A172 (cell line): ENCODE measurements around the gene FGF22. TPM values are rescaled to one million over a fixed set of nuclear protein-coding genes. Genes with fewer than 3 reads are reported as not detected.

Source experiments
- DNase-seq: peaks from one replicate; pipeline ENCODE4 v3.0.0-alpha.2; 2015; ENCODE audit warnings: low spot score
- total RNA-seq: library from RNA; depleted of rRNA; stranded (reverse); fragments of >200 nt; shearing (Covaris generic); gene quantifications from 2 replicates; pipeline ENCODE4 v1.2.3, GENCODE V29; 2014

Gene FGF22
- total RNA-seq, 1 experiment from 2014 or later = not detected

GRCh38 chr19:643736-644135 is 4.1 kb downstream of the FGF22 start:
- DNase-seq = no peak

GRCh38 chr19:644363-644762 is 4.7 kb downstream of the FGF22 start:
- DNase-seq = no peak

- DNase-seq = no peak
Observed at GRCh38 chr19:644789-645188, 5.1 kb downstream of the FGF22 start.

GRCh38 chr19:645912-646778 is 6.5 kb downstream of the FGF22 start:
- no peak for DNase-seq

- no peak for DNase-seq
Observed at GRCh38 chr19:646779-647565, 7.3 kb downstream of the FGF22 start.

- no peak for DNase-seq
Observed at GRCh38 chr19:647566-648284, 8.0 kb downstream of the FGF22 start.

- DNase-seq = no peak
Observed at GRCh38 chr19:648305-648704, 8.6 kb downstream of the FGF22 start.

- DNase-seq = no peak
Observed at GRCh38 chr19:648904-649801, 9.5 kb downstream of the FGF22 start.

GRCh38 chr19:650121-650520 is 10.4 kb downstream of the FGF22 start:
- DNase-seq = no peak

GRCh38 chr19:651114-651818 is 11.6 kb downstream of the FGF22 start:
- DNase-seq = no peak

GRCh38 chr19:651991-652390 is 12.3 kb downstream of the FGF22 start:
- no peak for DNase-seq

GRCh38 chr19:652467-653389 is 13.0 kb downstream of the FGF22 start:
- DNase-seq = no peak

- DNase-seq = no peak
Observed at GRCh38 chr19:653425-653824, 13.7 kb downstream of the FGF22 start.

GRCh38 chr19:655691-656090 is 16.0 kb downstream of the FGF22 start:
- DNase-seq = no peak

- no peak for DNase-seq
Observed at GRCh38 chr19:656751-657559, 17.3 kb downstream of the FGF22 start.

- DNase-seq = no peak
Observed at GRCh38 chr19:657611-658010, 17.9 kb downstream of the FGF22 start.

GRCh38 chr19:658059-658839 is 18.6 kb downstream of the FGF22 start:
- no peak for DNase-seq
